ENCODE results near the gene LYRM4.
"Not testable (repeated sequence)": the region's sequence is repeated elsewhere in the genome, so short reads cannot be mapped to it uniquely, and the experiment has no call there.

Gene LYRM4

GRCh38 chr6:5139828-5140771 is 120.7 kb downstream of the LYRM4 start:
- DNase-seq = no peak

- DNase-seq = no peak
Observed at GRCh38 chr6:5138995-5139827, 121.5 kb downstream of the LYRM4 start.

GRCh38 chr6:5136851-5137250 is 123.9 kb downstream of the LYRM4 start:
- no peak for DNase-seq

- DNase-seq = peak; percentile 36 to 47
Observed at GRCh38 chr6:5135788-5136376, 124.9 kb downstream of the LYRM4 start.

GRCh38 chr6:5133943-5134342 is 126.8 kb downstream of the LYRM4 start:
- DNase-seq = no peak

DNA sequence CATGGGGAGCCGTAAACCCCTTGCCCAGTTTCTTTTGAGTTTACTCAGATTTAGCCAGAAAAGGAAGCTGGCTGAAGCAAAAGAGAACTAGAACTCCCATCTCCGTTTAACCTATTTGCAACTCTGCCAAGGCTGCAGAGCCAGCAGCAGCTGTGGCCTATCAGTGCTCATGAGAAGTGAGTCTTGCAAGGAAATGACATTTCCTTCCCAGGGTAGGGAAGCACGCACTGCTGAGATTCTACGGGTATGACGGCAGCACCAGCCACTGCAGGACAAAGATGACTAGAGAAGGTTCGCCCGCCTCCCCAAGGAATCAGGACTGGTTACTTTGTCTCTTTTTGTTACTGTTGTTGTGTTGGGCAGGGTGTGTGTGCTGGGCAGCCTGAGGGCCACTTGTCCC is 128.0 kb downstream of the LYRM4 start:
- DNase-seq = peak; percentile 72 to 85

DNA sequence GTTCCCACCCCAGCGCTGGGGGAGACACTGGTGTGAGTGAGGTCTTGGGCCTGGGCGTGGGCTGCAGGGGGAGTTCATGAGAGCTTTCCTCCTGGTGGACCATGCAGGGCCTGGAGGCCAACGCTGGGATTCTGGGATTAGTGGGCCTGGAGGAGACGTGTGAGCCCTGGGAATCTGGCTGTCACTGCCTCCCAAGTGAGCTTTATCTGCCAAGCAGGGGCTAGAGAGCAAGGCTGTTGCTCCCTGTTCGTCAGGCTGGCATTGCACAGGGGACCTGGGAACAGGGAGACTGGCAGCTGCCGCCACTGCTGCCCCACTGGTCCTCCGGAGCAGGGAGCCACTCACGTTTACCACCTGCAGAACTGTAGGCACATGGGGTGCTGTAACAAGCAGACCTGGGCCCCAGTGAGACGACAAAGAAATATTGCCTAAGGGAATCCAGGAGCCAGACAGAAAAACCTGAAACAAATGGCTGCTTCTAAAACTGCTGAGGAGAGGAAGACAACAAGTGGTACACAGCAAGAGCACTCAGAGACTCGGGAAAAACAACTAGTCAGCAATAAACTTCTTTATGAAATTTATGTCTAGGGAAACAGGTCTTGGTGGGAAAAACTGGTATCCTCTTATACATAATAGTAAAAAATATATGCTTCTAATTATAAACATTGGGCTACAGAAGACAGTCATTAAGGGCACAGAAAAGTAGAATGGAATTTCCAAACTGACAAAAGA is 130.4 kb downstream of the LYRM4 start:
- no peak for DNase-seq

GRCh38 chr6:5128351-5128750 is 132.4 kb downstream of the LYRM4 start:
- DNase-seq = no peak

DNA sequence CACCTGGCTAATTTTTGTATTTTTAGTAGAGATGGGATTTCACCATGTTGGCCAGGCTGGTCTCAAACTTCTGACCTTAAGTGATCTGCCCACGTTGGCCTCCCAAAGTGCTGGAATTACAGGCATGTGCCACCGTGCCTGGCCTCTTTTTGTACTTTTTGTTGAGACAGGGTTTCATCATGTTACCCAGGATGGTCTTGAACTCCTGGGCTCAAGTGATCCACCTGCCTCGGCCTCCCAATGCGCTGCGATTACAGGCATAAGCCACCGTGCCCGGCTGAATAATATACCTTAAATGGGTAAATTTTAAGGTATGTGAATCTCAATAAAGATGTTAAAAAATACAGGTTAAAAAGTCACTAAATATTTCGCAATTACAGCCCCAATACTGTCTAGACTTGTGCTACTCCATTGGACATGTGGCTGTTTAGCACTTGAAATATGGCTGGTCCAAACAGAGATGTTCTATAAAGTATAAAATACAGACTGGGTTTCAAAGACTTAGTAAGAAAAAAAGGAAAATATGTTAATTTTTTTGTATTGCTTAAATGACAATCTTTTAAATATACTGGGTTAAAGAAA is 133.6 kb downstream of the LYRM4 start:
- no peak for DNase-seq

DNA sequence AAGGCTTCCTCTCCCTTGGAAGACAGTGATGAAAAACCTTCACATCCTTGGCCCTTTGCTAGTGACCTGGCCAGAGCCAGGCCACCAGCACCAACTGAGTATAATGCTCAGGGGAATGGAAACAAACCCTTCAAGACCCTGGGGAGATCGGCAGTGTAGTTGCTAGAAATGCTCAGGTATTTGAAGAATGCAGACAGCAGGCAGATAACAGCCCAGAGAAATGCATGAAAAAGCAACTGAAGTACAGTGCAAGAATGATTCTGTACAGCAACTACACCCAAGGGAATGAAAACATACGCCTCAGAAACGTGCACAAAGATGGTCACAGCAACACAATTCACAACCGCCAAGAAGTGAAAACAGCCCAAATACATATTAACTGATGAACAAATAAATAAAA is 134.5 kb downstream of the LYRM4 start:
- DNase-seq = no peak

DNA sequence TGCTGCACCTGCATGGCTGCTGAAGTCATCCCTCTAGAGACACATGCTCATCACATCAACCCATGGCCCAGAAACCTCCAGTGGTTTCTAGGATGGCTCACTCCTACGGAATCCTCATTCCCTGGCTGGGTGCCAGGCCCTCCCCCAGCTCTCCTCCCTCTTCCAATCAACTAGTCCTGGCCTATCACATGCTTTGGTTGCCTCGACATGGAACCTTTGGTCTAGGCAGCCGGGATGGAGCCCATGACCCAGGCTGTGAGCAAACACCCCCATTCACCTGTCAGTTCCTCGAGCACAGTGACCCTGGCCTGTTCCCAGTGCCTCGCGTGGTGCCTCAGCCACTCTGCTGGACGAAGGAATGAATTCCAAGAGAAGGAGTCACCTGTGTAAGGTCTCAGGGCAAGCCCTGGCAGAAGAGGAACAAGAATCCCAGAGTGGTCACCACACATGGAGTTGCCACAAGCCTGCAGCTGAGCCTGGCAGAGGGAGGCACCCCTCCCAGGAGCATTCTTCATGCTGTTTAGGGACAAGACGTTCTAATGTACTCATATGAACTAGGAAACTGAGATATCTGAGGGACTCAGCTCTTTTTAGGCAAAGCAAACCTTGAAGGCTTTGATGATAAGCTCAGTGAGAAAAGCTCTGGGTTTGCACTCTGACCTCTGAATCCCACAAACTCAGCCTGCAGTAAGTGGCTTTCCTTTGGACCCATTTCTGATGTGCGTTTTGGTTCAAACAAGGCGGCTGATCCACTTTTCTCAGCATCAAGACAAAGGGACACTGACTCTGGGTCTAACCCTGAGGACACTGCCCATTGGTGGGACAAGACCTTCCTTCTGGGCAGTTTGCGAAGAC is 135.4 kb downstream of the LYRM4 start:
- no peak for DNase-seq

GRCh38 chr6:5124526-5124925 is 136.2 kb downstream of the LYRM4 start:
- DNase-seq = no peak

DNA sequence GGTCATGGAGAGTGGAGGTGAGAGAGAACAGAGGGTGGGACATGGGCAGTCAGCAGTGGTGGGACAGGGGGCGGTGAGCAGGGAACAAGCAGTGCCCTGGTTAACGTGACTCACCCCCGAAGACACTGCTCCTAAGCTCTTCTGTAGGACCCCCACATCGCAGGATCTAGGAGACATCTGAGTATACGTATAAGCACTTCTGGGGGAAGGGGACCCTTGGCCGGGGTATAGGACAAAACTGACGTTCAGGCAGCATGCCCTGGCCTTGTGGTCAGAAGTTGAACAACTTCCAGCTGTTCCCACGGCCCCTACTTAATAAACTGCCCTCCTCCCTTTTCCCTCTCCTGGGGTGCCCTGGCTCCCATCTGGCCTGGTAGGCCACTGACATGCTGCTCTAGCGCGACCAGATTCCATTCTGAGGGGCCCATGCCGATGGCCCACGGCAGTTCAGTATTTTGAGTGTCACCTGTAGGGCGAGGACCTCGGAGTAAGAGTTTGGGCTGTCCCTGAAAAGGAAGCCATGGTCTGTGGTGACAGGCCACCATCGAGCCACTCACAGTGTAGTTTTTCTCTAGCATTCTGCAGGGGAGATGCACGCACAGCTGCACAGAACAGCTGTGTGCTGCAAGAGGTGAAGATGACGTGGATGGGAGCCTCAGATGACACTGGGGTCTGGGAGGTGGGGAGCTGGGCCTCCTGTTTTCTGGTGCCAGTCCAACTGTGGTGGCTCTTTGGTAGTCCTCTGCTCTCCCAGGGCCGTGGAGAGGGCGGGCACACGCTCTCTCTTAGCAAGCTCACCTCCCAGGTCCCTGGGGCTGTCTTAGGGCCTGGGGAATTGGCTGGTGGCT is 137.2 kb downstream of the LYRM4 start:
- DNase-seq = no peak

- no peak for DNase-seq
Observed at GRCh38 chr6:5122504-5123112, 138.1 kb downstream of the LYRM4 start.

- no peak for DNase-seq
Observed at GRCh38 chr6:5121956-5122355, 138.8 kb downstream of the LYRM4 start.

- no peak for DNase-seq
Observed at GRCh38 chr6:5121479-5121878, 139.3 kb downstream of the LYRM4 start.

- DNase-seq = not testable (repeated sequence)
Observed at GRCh38 chr6:5120543-5120942, 140.2 kb downstream of the LYRM4 start.

DNA sequence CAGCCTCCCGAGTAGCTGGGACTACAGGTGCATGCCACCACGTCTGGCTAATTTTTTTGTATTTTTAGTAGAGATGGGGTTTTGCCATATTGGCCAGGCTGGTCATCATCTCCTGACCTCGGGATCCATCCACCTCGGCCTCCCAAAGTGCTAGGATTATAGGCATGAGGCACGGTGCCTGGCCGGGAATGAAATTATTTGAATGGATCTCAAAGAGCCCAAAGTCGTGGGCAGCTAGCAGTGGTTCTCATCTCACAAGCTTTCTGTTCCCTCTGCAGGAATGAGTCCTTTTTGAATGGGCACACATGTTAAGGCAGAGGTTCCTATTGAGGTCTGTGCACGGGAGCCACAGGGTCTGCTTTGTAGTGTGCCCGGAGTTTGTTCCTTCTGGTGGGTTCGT is 140.7 kb downstream of the LYRM4 start:
- no peak for DNase-seq

DNA sequence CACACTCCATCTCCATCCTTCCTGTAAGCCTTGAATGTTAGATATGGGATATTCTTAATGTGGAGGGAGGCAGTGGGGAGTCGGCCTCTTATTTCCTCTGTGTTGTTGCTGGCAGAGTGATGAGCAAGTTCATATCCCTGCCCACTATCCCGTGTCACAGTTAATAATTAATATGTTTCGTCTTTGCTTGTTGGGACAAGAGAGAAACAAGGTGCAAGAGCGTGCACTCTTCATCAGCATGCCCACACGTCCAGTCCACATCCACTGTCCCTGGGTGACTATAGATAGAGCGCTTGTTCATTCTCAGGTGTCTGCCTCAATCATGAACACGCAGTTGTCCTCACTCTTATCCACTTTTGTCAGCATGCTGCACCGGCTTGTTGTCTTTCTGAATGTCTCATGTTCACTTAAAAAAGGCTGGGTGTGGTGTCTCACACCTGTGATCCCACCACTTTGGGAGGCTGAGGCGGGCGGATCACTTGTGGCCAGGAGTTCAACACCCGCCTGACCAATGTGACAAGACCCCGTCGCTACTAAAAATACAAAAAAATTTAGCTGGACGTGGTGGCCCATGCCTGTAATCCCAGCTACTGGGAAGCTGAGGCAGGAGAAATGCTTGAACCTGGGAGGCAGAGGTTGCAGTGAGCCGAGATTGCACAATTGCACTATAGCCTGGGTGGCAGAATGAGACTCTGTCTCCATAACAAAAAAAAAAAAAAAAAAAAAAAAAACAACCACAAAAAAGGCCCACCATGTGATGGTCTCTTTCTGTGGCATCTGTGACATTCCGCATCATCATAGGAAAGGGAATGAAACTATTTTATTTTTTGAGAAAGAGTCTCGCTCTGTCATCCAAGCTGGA is 141.4 kb downstream of the LYRM4 start:
- no peak for DNase-seq

Data from inflammatory macrophage (primary cell).